Heart right ventricle (tissue), 16 donors: ENCODE results near the gene DDOST. TPM values are rescaled to one million over a fixed set of nuclear protein-coding genes. Genes with fewer than 3 reads are reported as not detected.

ENCODE experiments used
- ATAC-seq, 8 donors: fragments of 200-7000 bp; cut with Tn5 transposase; one replicate each; pipeline ENCODE4 v1.9.1; 2020; ENCODE audit warnings: mild to moderate bottlenecking in 8 of 8, moderate library complexity in 8 of 8, moderate number of reproducible peaks in 1 of 8
- DNase-seq, 2 donors: peaks; one replicate each; pipeline ENCODE4 v3.0.0-alpha.2; 2020
- H3K27ac ChIP-seq, 10 donors: fragments of 200-600 bp; sonication (generic) in 2 of 10; one replicate each; pipeline versions ENCODE4 v1.5.0 to v1.8.0; 2020 to 2022; ENCODE audit warnings: mild to moderate bottlenecking in 3 of 10
- H3K27me3 ChIP-seq, 7 donors: fragments of 200-600 bp; one replicate each; pipeline ENCODE4 v1.8.0; 2021 to 2022; ENCODE audit warnings: mild to moderate bottlenecking in 2 of 7
- H3K36me3 ChIP-seq, 9 donors: fragments of 200-600 bp; sonication (generic) in 1 of 9; one replicate each; pipeline versions ENCODE4 v1.5.0 to v1.8.0; 2020 to 2022; ENCODE audit warnings: mild to moderate bottlenecking in 2 of 9
- H3K4me1 ChIP-seq, 9 donors: fragments of 200-600 bp; sonication (generic) in 1 of 9; one replicate each; pipeline versions ENCODE4 v1.5.0 to v1.8.0; 2020 to 2022; ENCODE audit warnings: mild to moderate bottlenecking in 4 of 9
- H3K4me3 ChIP-seq, 10 donors: fragments of 200-600 bp; sonication (generic) in 2 of 10; one replicate each; pipeline versions ENCODE4 v1.5.0 to v1.8.0; 2020 to 2022; ENCODE audit warnings: mild to moderate bottlenecking in 7 of 10, moderate library complexity in 2 of 10
- H3K9me3 ChIP-seq, 11 donors: fragments of 200-600 bp in 10 of 11; sonication (generic) in 2 of 11; one replicate each; pipeline versions ENCODE4 v1.5.0 to v1.8.0; 2013 to 2022; ENCODE audit warnings: mild to moderate bottlenecking in 2 of 11, control low read depth in 1 of 11, moderate library complexity in 1 of 11
- CTCF ChIP-seq, 9 donors: fragments of 200-600 bp; sonication (generic) in 2 of 9; IDR thresholded peaks; one replicate each; pipeline versions ENCODE4 v1.5.0 to v1.8.0; 2021 to 2022; ENCODE audit warnings: antibody characterized with exemption in 9 of 9, mild to moderate bottlenecking in 5 of 9, moderate library complexity in 1 of 9
- WGBS, 2 donors: extraction: QIAGEN DNeasy Blood & Tissue Kit; methylation state at CpG; one replicate each; pipeline ENCODE4 v1.1.7; 2013; ENCODE audit warnings: inconsistent platforms in 1 of 2; 5-methylcytosine and 5-hydroxymethylcytosine counted together
- intact Hi-C, 10 donors: fragments of 100-400 bp; cut with DNase I; formaldehyde crosslinking; loops; one replicate each; pipeline versions ENCODE4 v1.11.1 to v1.14.2; 2022
- long read RNA-seq, 3 donors: library from polyadenylated mRNA; unstranded; transcript quantifications; one replicate each; pipeline ENCODE4 v2.0.0, GENCODE V29; 2020 to 2021
- polyA plus RNA-seq, 2 donors: library from polyadenylated mRNA; stranded (reverse); fragments of 200-250 nt; gene quantifications; one replicate each; pipeline ENCODE4 v1.2.3, GENCODE V29; 2013
- total RNA-seq, 10 donors: library from RNA; stranded (reverse); fragmentation: NEBNext Ultra II Directional in 3 of 10; extraction: Animal tissue kit (Norgen Biotek cat#: 25700) in 3 of 10; gene quantifications; one replicate each; pipeline versions ENCODE4 v1.2.1 to v1.2.4, GENCODE V29; 2021 to 2023
- donor health status: Arrhythmogenic right ventricular cardiomyopathy.
- donor health status: ischemic (EF 13 %, LVEDD 7.1; RV severe dilation, severe dysfunction).
- donor health status: healthy with polysubstance abuse.
- donor health status: DM: no; HTN: yes; CAD: no.
- donor health status: DM: no; HTN: no; CAD: no.
- donor health status: ischemic (EF 25% LVEDD 6.9; RV normal size, moderate dysfunction).
- donor health status: ischemic (EF 25% LVEDD 5.7; RV mildly dilated, moderate dysfunction).
- donor health status: healthy.
- donor health status: DM: yes; HTN: yes; CAD: no.
- donor health status: Ischemic cardiomyopathy.
- donor health status: ischemic (EF 35%, LVEDD 5.7; RV mildly dilated, moderate dysfunction).
- donor health status: nonischemic (EF 11% LVEDD 7.7; RV severe dilation, severe dysfunction).
- donor health status: DM: yes; HTN: yes; CAD: no.
- donor health status: PGD.
- donor health status: ischemic (EF 29% LVEDD 5.4; RV normal size, mild dysfunction).
- donor health status: nonischemic (EF 23%, LVEDD 6.1; RV moderate dilation, normal function).

DDOST gene
- total RNA-seq, result 100 to 1,000 TPM; 104 to 178 (median 124) TPM
- polyA plus RNA-seq, result 100 to 1,000 TPM in 1 of 2 donors, 10 to 100 TPM in 1; 98.8 to 222 TPM
- long read RNA-seq, donor 1, transcript DDOST-202 (11 exons, 2,126 nt), result major isoform, 279 of 317 reads
- long read RNA-seq, donor 1, partial matches to known transcripts, result 13 of 317 reads
- long read RNA-seq, donor 1, other reads (novel, unspliced or antisense), result 24 of 317 reads
- long read RNA-seq, donor 2, transcript DDOST-202 (11 exons, 2,126 nt), result major isoform, 313 of 364 reads
- long read RNA-seq, donor 2, partial matches to known transcripts, result 11 of 364 reads
- long read RNA-seq, donor 2, other reads (novel, unspliced or antisense), result 38 of 364 reads
- long read RNA-seq, donor 3, transcript DDOST-202 (11 exons, 2,126 nt), result major isoform, 1,433 of 1,512 reads
- long read RNA-seq, donor 3, partial matches to known transcripts, result 23 of 1,512 reads
- long read RNA-seq, donor 3, other reads (novel, unspliced or antisense), result 54 of 1,512 reads

DNA sequence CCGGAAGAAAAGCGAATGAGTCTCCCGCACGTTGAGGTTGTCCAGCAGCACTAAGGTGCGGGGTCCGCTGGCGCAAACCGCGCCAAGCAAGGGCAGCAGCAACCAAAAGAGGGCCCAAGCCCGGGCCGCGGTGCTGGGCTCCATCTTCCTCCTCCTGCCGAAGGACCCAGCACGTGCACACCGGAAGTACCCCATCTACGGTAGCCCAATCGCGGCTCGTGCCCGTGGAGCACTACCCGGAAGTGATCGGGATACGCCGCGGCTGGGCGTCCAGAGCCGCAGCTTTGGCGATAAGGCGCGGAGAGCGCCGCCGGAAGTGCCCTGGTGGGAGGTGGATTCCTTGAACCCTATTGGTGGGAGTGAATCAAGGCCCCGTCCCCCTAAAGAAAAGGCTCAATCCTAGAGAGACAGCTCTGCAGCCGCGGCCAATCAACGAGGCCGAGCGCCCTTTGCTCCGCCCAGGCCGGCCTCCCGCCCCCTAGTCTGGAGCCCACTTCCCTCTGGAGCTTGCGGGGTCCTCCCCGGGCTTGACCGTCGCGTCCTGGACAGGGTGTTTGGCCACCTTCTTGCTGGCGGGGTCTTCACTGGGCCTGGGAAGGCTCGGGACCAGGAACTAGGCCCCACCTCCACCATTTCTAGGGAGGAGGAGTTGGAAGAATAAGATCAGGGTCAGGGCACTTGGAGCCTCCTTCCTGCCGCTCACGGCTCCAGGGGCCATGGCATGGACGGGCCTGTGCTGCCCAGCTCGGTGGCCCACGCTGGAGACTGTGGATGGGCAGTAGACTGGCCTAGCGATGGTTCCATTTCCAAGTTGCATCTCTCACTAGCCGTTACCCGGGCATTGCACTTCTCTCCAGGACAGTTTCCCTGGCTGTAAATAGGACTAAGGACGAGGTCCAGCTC is at the start of gene DDOST:
TSS of gene DDOST (minus strand) at position 163 of the 903 bp plus-strand sequence. CDS start at position 144, 19 bp downstream.
- peak in 8 of 9 donors; percentile 18 to 79 (median 50) for TF ChIP-seq CTCF (IDR thresholded peaks at IDR 0.05)
- peak within 1 kb of the TSS; percentile 65 to 97 (median 82) for H3K4me3 ChIP-seq
- peak within 1 kb of the TSS; percentile 70 to 94 (median 90) for H3K27ac ChIP-seq
- intact Hi-C loops, result no loop called here
- DNase-seq (peak; percentile 96), ATAC-seq (peak; percentile 94 to 97 (median 96))
- no peaks in the 10 kb centered on the region for H3K9me3 ChIP-seq
- peaks cover 4 to 65% (median 44%) of the 10 kb centered on the region in 9 donors for H3K4me1 ChIP-seq
- no peaks in the 10 kb centered on the region for H3K27me3 ChIP-seq
- peaks cover 0 to 41% (median 8%) of the 10 kb centered on the region in 9 donors for H3K36me3 ChIP-seq
- 1 to 2% methylated on average over 58 of the region's 58 CpGs for WGBS, 2 donors

- no peak overlapping the region for H3K27ac ChIP-seq
- no peak overlapping the region for H3K4me3 ChIP-seq
- TF ChIP-seq CTCF (IDR thresholded peaks at IDR 0.05), result no peak
- peaks cover 0 to 18% (median 5%) of the 10 kb centered on the region in 7 donors for H3K27me3 ChIP-seq
- WGBS, 2 donors, result 65 to 70% methylated on average over 18 of the region's 18 CpGs
- intact Hi-C loops, result no loop called here
- no peaks in the 10 kb centered on the region for H3K9me3 ChIP-seq
- no peaks in the 10 kb centered on the region for H3K4me1 ChIP-seq
- ATAC-seq (no peak), DNase-seq (no peak)
- H3K36me3 ChIP-seq, result no peaks in the 10 kb centered on the region
Observed at GRCh38 chr1:20710469-20711284, 49.5 kb upstream of the DDOST start.

DNA sequence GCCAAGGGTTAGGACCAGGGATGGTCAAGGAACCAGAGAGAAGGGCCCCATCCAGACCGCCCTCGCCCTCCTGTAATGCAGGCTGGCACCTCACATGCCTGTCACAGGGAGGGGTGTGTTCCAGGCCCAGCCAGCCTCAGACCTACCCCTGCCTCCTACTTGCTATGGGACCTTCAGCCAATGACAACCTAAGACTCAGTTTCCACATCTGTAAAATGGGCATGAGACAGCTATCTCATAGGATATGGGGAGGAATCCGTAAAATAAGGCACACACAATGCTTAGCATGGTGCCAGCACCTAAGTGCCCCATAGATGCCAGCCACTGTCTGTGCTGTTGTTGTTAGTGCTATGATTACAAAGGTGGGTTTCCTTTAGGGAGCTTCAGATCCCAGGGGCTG is 48.7 kb upstream of the DDOST start:
- ATAC-seq (peak in 1 of 8 donors; percentile 28), DNase-seq (no peak)
- Histone ChIP-seq H3K4me3 (no peak overlapping the region), H3K4me1 (no peaks in the 10 kb centered on the region), H3K27me3 (peaks cover 0 to 10% (median 2%) of the 10 kb centered on the region in 7 donors), H3K9me3 (no peaks in the 10 kb centered on the region), H3K36me3 (no peaks in the 10 kb centered on the region), H3K27ac (no peak overlapping the region)
- 97 to 98% methylated on average over 3 of the region's 3 CpGs for WGBS, 2 donors
- TF ChIP-seq CTCF (IDR thresholded peaks at IDR 0.05), result no peak
- intact Hi-C loops, result loop anchor here in 1 of 10 donors (5.0 kb wide), 1 partner anchor 47 kb away; no protein-coding TSS in a partner anchor
